ENCODE results near the gene CPEB2.

DNA sequence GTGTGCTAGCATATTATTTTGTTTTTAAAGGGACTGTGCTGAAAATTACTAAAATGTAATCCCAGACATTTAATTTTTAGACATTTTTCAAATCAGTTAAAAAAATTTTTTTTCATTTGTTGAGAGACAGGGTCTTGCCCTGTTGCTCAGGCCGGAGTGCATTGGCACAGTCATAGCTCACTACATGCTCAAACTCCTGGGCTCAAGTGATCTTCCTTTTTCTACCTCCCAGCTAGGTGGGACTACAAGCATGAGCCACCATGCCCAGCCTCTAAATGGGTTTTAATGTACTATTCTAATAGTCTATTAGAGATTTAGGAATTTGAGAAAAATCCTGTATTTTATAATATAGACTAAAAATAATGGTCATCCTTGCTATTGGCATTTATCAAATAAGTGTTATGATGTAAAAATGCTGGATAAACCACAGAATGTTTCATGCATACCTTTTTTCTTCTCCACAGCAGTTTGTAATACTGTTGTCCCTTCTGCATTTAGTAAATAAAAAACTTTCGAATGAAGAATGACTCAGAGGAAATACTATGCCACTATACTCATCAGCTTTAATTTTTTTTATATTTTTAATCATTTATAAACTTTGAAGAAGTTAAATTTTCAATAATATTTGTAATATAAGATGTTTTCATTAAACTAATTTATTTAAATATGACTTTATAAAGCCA is 29.9 kb downstream of the CPEB2 start:
- TF ChIP-seq, protein P1, sequence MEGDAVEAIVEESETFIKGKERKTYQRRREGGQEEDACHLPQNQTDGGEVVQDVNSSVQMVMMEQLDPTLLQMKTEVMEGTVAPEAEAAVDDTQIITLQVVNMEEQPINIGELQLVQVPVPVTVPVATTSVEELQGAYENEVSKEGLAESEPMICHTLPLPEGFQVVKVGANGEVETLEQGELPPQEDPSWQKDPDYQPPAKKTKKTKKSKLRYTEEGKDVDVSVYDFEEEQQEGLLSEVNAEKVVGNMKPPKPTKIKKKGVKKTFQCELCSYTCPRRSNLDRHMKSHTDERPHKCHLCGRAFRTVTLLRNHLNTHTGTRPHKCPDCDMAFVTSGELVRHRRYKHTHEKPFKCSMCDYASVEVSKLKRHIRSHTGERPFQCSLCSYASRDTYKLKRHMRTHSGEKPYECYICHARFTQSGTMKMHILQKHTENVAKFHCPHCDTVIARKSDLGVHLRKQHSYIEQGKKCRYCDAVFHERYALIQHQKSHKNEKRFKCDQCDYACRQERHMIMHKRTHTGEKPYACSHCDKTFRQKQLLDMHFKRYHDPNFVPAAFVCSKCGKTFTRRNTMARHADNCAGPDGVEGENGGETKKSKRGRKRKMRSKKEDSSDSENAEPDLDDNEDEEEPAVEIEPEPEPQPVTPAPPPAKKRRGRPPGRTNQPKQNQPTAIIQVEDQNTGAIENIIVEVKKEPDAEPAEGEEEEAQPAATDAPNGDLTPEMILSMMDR (IDR thresholded peaks at IDR 0.05), result no peak
- no peak for TF ChIP-seq POLR2A (IDR thresholded peaks at IDR 0.05)
- TF ChIP-seq EP300 (IDR thresholded peaks at IDR 0.05), result no peak
